Stromal cell of bone marrow (primary cell): ENCODE data around the gene SPANXN4.

Source experiments
- DNase-seq: peaks from one replicate; pipeline ENCODE4 v3.0.0-alpha.2; 2012; ENCODE audit warnings: low read depth

Gene SPANXN4, protein sequence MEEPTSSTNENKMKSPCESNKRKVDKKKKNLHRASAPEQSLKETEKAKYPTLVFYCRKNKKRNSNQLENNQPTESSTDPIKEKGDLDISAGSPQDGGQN

DNA sequence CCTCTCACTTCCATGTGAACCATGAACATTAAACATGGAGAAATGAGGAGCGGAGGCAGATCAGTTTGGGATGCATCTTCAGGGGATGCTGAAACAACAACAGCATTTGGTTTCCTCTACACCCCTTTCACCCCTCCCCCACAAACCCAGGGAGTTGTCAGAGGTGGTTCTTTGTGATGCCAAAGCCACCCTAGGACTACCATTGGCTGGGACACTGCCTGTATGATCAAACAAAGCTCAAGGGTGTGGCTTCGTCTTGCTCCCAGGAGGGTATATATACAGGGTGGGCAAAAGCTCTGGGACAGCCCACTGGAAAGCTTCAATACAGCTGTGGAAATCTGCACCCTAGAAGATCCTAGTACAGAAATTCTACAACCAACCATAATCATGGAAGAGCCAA lies at the start of gene SPANXN4:
SPANXN4 (plus strand) TSS at position 301 of the 400 bp plus-strand sequence; CDS start at position 388, 87 bp downstream.
- no peak for DNase-seq

GRCh38 chrX:142977128-142977914 lies 48.4 kb upstream of the SPANXN4 start:
- DNase-seq, result no peak

GRCh38 chrX:142978130-142978684 lies 47.5 kb upstream of the SPANXN4 start:
- no peak for DNase-seq

- DNase-seq, result no peak
These were observed 43.0 kb upstream of the SPANXN4 start for GRCh38 chrX:142982679-142983078.

GRCh38 chrX:142994988-142995387 lies 30.7 kb upstream of the SPANXN4 start:
- DNase-seq, result no peak

GRCh38 chrX:142998447-142999198 lies 27.1 kb upstream of the SPANXN4 start:
- no peak for DNase-seq

DNA sequence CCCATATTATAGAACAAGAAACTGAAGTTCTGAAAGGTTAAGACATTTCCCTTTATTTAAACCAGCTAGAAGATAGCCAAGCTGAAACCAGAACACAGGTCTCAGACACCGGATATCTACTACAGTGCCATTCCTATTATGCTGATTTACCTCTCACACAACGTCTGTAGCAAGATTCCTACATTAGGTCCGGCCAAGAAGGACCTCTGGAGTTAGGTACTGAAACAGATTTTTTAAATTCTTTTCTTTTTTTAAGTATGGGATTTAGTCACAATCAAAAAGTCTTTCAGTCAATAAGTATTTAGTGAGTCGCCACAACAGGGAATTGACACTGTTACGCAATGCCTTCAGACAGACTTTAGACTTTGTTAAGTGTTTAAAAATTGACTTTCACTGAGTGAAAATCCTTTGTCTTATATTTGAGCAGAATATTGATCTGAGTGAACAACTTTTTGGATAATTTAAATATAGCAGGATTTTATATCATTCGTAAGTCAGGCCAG lies 26.5 kb upstream of the SPANXN4 start:
- DNase-seq, result no peak

- no peak for DNase-seq
These were observed 23.5 kb upstream of the SPANXN4 start for GRCh38 chrX:143002206-143002605.

DNA sequence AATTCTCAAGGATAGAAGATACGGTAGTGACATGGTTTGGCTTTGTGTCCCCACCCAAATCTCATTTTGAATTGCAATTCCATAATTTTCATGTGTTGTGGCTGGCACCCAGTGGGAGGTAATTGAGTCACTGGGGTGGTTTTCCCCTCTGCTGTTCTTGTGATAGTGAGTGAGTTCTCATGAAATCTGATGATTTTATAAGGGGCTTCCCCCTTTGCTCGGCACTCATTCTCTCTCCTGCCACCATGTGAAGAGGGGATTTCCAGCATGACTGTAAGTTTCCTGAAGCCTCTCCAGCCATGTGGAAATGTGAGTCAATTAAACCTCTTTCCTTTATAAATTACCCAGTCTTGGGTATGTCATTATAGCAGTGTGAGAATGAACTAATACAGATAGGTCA lies 8.5 kb upstream of the SPANXN4 start:
- DNase-seq, result no peak

DNA sequence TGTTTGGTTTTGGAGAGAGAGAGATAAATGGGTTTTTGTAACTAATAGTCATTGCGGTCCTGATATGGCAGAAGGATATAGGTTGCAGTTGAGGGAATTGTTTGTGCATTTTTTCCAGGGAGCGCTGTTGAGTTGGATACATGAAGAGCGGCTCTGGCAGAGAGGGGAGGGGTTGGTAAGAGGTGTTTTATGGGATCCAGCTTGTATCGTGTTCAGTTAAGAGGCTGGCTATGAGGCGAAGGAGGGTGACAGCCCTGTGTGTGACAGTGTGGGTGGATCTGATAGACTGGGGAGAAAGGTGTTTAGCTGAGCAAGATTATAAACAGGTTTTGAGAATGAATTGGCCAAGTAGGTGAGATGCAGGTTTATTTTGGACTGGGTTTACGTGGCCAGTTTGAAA lies 1.5 kb downstream of the SPANXN4 start:
- no peak for DNase-seq

- DNase-seq, result no peak
These were observed 21.8 kb downstream of the SPANXN4 start for GRCh38 chrX:143047511-143047910.

- DNase-seq, result no peak
These were observed 32.4 kb downstream of the SPANXN4 start for GRCh38 chrX:143058120-143058519.

DNA sequence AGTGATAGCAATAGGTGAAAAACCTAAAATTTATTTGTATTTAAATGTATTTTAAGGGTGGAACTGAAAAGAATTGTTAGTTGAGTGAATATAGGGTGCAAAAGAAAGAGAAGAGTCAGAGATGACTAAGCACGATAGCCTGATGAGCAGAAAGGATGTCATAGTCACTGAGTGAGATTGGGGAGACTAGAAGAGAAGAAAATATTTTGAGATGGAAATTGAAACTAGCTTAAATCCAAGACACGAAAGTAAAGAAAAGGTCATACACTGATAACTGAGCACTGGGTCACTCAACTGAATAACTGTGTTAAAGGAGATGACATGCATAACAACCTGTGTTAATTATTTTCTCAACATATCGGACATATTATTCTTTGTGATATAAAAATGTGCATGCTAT lies 55.5 kb downstream of the SPANXN4 start:
- no peak for DNase-seq

DNA sequence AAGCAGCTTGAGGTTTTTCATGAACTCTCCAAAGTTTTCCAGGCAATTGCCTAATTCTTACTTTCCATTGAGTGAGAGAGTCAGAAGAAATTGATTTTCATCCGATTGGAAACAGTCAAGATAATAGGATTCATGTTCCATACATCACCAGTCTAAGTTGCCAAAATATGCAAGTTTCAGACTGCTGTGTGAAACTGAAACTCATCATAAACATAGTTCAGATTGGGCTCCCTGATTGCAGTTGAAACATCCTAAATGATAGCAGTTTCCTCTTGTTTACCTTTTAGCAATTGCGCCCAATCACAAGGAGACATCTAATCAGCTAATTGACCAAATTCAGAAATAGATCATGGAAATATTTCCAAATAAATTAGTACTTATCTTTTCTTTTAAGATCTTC lies 56.8 kb downstream of the SPANXN4 start:
- DNase-seq, result no peak
